ENCODE results near the gene TM4SF4. TPM values are rescaled to one million over a fixed set of nuclear protein-coding genes. Genes with fewer than 3 reads are reported as not detected.

TM4SF4 gene
- total RNA-seq, 2 experiments from 2014 or later: not detected

- H3K9me3 Mint-ChIP-seq (ENCODE audit: insufficient read depth): no peaks in the 10 kb centered on the region
- ChIA-PET POLR2A (no interaction called here), CTCF (no interaction called here)
- ATAC-seq (no peak), DNase-seq (no peak)
- H3K4me3 Mint-ChIP-seq: no peak overlapping the region
- no peaks in the 10 kb centered on the region for H3K4me1 Mint-ChIP-seq (ENCODE audit: low read depth)
- H3K27ac Mint-ChIP-seq: no peak overlapping the region
- H3K27me3 Mint-ChIP-seq (ENCODE audit: low read depth): peaks cover 14% of the 10 kb centered on the region
- H3K36me3 Mint-ChIP-seq (ENCODE audit: low read depth): no peaks in the 10 kb centered on the region
Measured at GRCh38 chr3:149545049-149545448, 70.6 kb downstream of the TM4SF4 start.

GRCh38 chr3:149547413-149547812 is 72.9 kb downstream of the TM4SF4 start:
- Mint-ChIP-seq H3K4me1 (ENCODE audit: low read depth) (no peaks in the 10 kb centered on the region), H3K9me3 (ENCODE audit: insufficient read depth) (no peaks in the 10 kb centered on the region), H3K27me3 (ENCODE audit: low read depth) (peaks cover 9% of the 10 kb centered on the region), H3K4me3 (no peak overlapping the region), H3K36me3 (ENCODE audit: low read depth) (no peaks in the 10 kb centered on the region), H3K27ac (no peak overlapping the region)
- ChIA-PET POLR2A (interaction anchor here (0.6 kb wide), 1 partner anchor 28 kb away, joined by 4 read pairs; no protein-coding TSS in a partner anchor), CTCF (interaction anchor here (1.8 kb wide), 1 partner anchor 17 kb away, joined by 8 read pairs; no protein-coding TSS in a partner anchor)
- no peak for ATAC-seq
- DNase-seq: no peak

- Mint-ChIP-seq H3K36me3 (ENCODE audit: low read depth) (no peaks in the 10 kb centered on the region), H3K27ac (no peak overlapping the region), H3K4me1 (ENCODE audit: low read depth) (no peaks in the 10 kb centered on the region), H3K27me3 (ENCODE audit: low read depth) (peaks cover 8% of the 10 kb centered on the region), H3K4me3 (no peak overlapping the region), H3K9me3 (ENCODE audit: insufficient read depth) (no peaks in the 10 kb centered on the region)
- POLR2A ChIA-PET: no interaction called here
- DNase-seq (no peak), ATAC-seq (no peak)
- CTCF ChIA-PET: no interaction called here
Measured at GRCh38 chr3:149547954-149548668, 73.6 kb downstream of the TM4SF4 start.

- Mint-ChIP-seq H3K27ac (no peak overlapping the region), H3K4me3 (no peak overlapping the region), H3K36me3 (ENCODE audit: low read depth) (no peaks in the 10 kb centered on the region), H3K4me1 (ENCODE audit: low read depth) (no peaks in the 10 kb centered on the region), H3K9me3 (ENCODE audit: insufficient read depth) (no peaks in the 10 kb centered on the region), H3K27me3 (ENCODE audit: low read depth) (peaks cover 8% of the 10 kb centered on the region)
- DNase-seq: no peak
- CTCF ChIA-PET: no interaction called here
- POLR2A ChIA-PET: no interaction called here
- no peak for ATAC-seq
Measured at GRCh38 chr3:149548669-149549065, 74.2 kb downstream of the TM4SF4 start.

- Mint-ChIP-seq H3K4me1 (ENCODE audit: low read depth) (no peaks in the 10 kb centered on the region), H3K27ac (no peak overlapping the region), H3K4me3 (no peak overlapping the region), H3K27me3 (ENCODE audit: low read depth) (peaks cover 9% of the 10 kb centered on the region), H3K36me3 (ENCODE audit: low read depth) (no peaks in the 10 kb centered on the region), H3K9me3 (ENCODE audit: insufficient read depth) (no peaks in the 10 kb centered on the region)
- DNase-seq (no peak), ATAC-seq (no peak)
- ChIA-PET CTCF (no interaction called here), POLR2A (no interaction called here)
Measured at GRCh38 chr3:149551500-149551899, 77.0 kb downstream of the TM4SF4 start.

- POLR2A ChIA-PET: no interaction called here
- ATAC-seq: no peak
- CTCF ChIA-PET: no interaction called here
Measured at GRCh38 chr3:149552700-149553099, 78.2 kb downstream of the TM4SF4 start.

More at GRCh38 chr3:149552700-149553099, 78.2 kb downstream of the TM4SF4 start:
- Mint-ChIP-seq H3K27ac (no peak overlapping the region), H3K4me3 (no peak overlapping the region), H3K4me1 (ENCODE audit: low read depth) (no peaks in the 10 kb centered on the region), H3K27me3 (ENCODE audit: low read depth) (peaks cover 9% of the 10 kb centered on the region), H3K9me3 (ENCODE audit: insufficient read depth) (no peaks in the 10 kb centered on the region), H3K36me3 (ENCODE audit: low read depth) (no peaks in the 10 kb centered on the region)
- DNase-seq: no peak

Other genes with a start within 250 kb of the TM4SF4 start
- gene TM4SF18, start 141.1 kb upstream of the TM4SF4 start, total RNA-seq: not detected
- not detected for gene TM4SF1, start 97.0 kb upstream of the TM4SF4 start, total RNA-seq
- gene WWTR1, start 183.3 kb downstream of the TM4SF4 start, total RNA-seq: under 1 TPM; 0.31 to 0.53 TPM

Measured in activated CD8-positive, alpha-beta T cell treated with anti-CD3 and anti-CD28 coated beads, Interleukin-2, amount 10 ng/mL, durations not matched to agents 7 days and 5 days (primary cell).